ENCODE results near the gene STARD5.
"Not testable (repeated sequence)": the region's sequence is repeated elsewhere in the genome, so short reads cannot be mapped to it uniquely, and the experiment has no call there.

The STARD5 gene

DNA sequence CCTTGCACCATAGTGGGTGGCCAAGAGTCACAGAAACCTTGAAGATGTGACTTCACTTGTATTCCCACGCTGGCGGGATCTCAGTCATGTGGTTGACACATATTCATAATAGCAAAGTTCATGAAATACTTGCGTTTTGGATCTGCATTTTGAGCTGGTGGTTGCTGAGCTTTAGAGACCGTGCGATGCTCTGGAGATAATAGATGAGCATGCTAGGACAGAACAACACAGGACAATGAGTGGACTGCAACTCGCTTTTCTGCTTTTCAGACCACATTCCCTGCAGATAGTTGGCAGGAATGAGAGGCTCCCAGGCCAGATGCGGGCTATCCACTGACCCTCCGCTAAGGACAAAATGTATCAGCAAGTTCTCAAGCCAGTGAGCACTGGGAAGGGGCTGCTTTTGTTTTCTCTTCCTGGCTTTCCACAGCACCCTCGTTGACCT lies 13.8 kb upstream of the STARD5 start:
- DNase-seq (ENCODE audit: low spot score) (no peak), FAIRE-seq (no peak)

- DNase-seq (ENCODE audit: low spot score) (no peak), FAIRE-seq (no peak)
Measured at GRCh38 chr15:81337241-81337640, 13.3 kb upstream of the STARD5 start.

DNA sequence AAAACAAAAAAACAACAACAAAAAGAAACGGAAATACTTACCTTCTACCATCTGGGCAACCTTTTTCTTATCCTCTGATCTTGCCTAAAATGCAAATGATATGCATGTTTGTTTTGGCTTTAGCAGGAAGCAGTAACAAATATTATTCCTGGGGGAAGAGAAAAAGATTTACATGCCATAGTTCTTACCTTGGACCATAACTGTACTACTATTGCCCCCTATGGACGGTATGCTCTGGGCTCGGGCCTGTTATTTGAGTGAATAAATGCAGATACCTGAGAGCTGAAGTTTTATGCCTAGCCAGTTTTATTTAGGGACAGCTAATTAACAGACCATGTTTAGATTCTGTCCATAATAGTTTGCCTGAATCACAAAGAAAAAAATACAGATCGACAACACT lies 12.6 kb upstream of the STARD5 start:
- DNase-seq (ENCODE audit: low spot score), result peak; percentile 8
- FAIRE-seq, result no peak

DNA sequence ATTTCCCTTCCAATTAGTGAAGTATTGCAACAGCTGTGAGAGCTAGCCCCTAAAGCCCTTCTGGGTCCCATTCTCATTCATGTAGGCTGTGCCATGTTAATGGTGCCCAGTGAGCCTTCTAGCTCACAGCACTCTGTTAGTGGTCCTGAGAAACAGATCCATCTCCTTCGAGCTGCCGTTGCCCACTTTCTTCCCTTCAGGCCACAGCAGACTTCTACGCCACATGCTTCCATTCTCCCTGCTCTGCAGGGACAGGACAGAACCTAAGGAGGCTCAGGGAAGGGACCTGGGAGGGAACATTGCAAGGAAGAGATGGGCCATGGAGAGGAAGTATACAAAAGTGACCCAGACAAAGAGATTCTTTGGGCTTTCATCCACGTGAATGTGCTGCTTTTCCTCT lies 11.7 kb upstream of the STARD5 start:
- FAIRE-seq (no peak), DNase-seq (ENCODE audit: low spot score) (no peak)

DNA sequence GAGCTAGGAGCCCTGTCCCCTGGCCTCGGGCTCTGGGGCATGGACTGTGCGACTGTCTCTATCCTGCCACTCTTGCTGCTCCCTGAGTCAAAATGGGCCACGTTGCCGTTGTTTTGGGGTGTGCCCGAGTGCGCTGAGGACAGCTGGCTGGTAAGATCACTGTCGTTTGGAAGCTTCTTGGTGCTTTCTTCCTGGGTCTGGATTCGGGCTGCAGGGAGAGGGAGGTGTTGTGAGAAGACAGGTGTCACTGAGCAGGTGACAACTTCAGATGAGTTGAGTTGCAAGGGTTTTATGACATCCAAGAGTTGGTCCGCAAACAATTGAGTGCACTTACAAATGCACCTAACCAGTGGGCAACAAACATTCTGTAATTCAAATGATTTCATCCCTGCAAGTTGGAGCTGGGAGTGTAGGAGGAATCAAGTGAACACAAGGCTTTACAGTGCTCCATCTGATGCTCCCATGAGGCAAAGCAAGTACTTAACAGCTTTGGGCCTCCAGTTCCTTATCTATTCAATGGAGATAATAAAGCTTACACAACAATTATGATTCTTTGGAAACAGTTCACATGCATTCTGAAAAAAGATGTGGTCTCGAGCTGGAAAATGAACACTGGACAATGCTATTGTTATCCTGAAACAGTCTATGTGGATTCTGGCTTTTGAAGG lies 11.0 kb upstream of the STARD5 start:
- no peak for FAIRE-seq

DNA sequence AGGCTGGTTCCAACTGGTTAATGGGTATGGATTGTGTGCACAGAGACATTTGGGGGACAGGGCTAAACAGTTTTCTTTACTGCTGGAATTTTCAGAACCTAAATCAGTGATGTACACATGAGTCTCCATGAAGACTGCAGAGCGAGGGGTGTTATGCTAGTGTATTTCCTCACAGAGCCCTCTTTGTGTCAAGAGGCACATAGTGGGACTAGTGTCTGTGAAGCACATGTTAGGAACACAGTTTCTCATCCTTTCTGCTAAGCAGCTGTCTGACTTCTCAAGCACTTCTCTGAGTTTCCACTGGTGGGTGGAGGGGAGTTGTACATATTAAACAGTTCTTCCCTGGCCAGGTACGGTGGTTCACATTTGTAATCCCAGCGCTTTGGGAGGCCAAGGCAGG lies 9.4 kb upstream of the STARD5 start:
- no peak for DNase-seq (ENCODE audit: low spot score)
- no peak for FAIRE-seq

More for the DNA sequence above, 11.0 kb upstream of the STARD5 start:
- DNase-seq (ENCODE audit: low spot score), result no peak

- DNase-seq (ENCODE audit: low spot score) (no peak), FAIRE-seq (no peak)
Measured at GRCh38 chr15:81332326-81332725, 8.4 kb upstream of the STARD5 start.

DNA sequence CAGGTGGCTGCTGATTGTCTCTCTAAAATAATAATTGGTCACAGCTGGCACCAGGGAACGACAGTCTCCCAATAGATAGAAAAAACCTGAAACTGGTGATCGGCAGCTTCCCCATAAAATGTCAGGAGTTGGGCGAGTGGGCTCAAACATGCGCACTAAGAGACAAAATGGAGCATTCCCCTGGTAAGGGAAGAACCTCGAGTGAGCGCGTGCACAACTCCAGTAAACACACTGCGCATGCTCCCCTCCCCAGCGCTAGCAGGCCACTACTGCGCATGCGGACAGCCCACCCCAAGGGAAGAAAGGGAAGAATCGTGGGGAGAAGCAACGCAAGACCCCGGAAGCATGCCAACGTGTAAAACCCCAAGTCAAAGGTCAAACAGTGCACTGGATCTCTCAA lies 7.7 kb upstream of the STARD5 start:
- DNase-seq (ENCODE audit: low spot score), result no peak
- no peak for FAIRE-seq

DNA sequence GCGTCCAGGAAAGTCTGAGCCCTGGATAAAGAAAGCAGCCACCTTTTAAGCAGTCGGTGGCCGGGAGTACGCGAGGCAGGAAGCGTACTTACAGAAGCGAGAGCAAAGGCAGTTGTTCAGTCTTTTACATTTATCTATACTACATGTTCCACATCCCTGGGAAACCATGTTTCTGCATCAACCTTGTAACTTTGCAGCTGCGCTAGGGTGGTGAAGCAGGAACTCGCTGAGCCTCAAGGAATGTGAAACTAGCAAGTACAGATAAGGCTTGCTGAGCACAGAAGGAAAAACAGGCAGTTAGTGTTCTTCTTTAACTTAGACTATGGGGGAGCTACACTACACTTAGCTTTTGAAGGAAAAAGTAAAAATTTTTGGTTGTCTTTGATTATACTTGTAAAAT lies 7.2 kb upstream of the STARD5 start:
- not testable (repeated sequence) for FAIRE-seq; DNase-seq (ENCODE audit: low spot score)

DNA sequence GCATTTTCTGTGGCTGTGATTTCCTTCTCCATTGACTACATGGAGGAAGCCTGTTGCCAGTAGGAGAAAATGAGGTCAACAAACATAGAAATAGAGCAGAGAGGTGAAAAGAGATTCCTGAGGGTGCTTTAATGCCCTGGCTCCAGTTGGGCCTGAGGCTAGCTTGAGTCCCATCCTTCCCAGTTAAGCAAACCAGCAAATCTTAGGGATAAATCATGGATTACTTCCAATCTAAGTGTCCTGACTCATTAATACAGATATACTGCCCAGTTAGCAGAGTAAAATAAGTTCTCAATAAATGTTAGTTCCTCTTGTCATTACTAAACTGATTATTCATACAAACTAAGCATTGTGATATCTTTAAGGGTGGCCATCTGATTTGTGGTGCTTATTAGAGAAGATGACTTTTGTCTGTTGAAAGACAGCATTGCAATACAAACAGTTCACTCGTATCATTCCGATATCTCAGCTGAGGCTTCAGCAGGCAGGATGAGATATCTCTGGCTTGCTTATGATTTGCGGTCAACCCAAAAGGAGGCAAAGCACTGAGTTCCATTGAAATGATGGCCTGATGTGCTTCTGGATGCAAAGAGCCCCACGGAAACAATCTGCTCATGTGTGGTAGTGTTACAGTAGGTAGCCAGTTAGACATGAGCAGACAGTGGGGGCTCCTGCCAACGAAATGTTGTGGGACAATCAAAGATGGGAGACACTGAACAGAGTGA lies 6.6 kb upstream of the STARD5 start:
- DNase-seq (ENCODE audit: low spot score), result no peak
- FAIRE-seq, result no peak

- no peak for FAIRE-seq
- DNase-seq (ENCODE audit: low spot score), result no peak
Measured at GRCh38 chr15:81329446-81329845, 5.5 kb upstream of the STARD5 start.

DNA sequence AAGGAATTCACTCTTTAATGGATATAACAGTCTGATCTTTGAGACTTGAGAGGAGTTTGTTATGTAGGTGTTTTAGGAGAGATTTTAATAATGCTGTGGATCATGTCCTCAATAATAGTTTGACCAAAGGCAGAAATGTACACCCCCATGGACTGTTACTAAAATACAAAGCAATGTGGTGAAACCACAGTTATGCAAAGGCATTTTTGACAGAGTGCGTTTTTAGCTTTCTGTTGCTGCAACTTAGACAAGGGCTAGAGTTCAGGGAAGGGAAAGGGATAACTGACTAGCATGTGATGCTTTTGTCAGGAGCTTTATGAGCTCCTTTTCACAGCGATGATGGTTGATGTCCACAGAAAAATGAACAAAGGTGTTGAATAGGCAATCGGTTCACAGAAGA lies 3.6 kb upstream of the STARD5 start:
- FAIRE-seq (no peak), DNase-seq (ENCODE audit: low spot score) (peak; percentile 57)

GRCh38 chr15:81326466-81327212 lies 2.7 kb upstream of the STARD5 start:
- DNase-seq (ENCODE audit: low spot score) (no peak), FAIRE-seq (no peak)

GRCh38 chr15:81323559-81323943 lies 390 bp downstream of the STARD5 start:
- FAIRE-seq (no peak), DNase-seq (ENCODE audit: low spot score) (no peak)

GRCh38 chr15:81322676-81323253 lies 1.2 kb downstream of the STARD5 start:
- FAIRE-seq (no peak), DNase-seq (ENCODE audit: low spot score) (no peak)

DNA sequence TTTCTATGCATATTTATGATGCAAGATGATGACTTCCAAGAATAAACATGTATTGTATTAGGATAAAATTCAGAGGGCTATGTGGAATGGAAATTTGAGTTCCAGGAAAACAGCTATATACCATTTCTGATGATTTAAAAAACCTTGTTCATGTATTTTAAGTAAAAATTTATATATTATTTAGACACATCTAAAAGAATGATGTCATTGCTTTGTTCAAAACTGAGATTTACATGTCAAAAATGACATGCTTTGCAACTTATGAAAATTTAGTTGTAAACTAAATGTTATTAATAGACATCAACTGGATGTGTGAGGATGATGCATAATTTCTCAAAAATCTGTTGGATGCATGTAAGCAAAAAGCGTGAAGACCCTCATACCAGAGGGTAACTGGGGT lies 2.3 kb downstream of the STARD5 start:
- DNase-seq (ENCODE audit: low spot score) (no peak), FAIRE-seq (no peak)

DNA sequence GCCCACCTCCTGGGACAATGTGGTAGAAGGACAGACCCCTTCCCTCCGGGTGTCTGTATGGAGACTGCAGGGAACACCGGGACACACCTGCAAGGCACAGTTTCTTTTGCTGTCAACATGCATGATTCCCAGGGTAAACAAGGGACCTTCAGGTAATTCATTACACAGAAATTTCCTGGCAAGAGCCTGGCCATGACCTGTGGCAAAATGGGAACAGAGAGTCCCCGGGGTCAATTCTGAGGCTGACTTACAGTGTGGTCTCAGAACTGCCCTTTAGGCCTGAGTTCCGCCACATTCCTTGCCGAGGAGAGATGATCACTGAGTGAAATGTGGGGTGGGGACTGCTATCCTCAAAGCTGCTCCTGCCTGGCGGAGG lies 6.3 kb downstream of the STARD5 start:
- no peak for DNase-seq (ENCODE audit: low spot score)
- FAIRE-seq, result no peak

DNA sequence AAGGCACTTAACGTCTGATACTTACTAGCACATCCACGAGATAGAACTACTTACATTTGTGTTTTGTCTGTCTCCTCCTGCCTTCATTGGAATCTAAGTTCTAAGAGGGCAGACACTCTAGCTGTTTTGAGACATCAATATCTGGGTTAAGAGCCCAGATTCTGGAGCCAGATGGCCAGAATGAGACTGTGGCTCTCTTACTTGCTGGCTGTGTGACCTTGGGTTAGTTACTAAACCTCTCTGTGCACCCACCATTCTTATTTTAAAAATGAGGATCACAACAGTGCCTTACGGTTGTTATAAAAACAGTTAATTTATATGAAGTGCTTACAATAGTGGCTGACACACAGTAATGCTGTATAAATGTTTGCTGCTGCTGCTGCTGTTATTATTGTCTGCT lies 7.7 kb downstream of the STARD5 start:
- no peak for DNase-seq (ENCODE audit: low spot score)
- FAIRE-seq, result no peak

GRCh38 chr15:81315452-81316175 lies 8.3 kb downstream of the STARD5 start:
- no peak for FAIRE-seq

DNA sequence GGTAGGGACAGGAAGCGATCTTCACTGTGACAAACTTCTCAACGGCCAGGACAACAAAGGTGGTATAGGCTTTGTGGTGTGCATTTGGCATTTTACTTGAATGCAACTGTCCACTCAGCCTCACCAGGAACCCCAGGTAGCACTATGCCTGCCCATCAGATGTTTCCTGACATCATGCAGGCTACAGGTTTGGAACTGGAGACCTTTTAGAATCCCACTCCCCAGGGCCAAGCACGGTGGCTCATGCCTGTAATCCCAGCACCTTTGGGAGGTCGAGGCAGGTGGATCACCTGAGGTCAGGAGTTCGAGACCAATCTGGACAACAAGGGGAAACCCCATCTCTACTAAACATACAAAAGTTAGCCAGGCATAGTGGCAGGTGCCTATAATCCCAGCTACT lies 9.6 kb downstream of the STARD5 start:
- DNase-seq (ENCODE audit: low spot score) (no peak), FAIRE-seq (no peak)

More at GRCh38 chr15:81315452-81316175, 8.3 kb downstream of the STARD5 start:
- DNase-seq (ENCODE audit: low spot score), result no peak

DNA sequence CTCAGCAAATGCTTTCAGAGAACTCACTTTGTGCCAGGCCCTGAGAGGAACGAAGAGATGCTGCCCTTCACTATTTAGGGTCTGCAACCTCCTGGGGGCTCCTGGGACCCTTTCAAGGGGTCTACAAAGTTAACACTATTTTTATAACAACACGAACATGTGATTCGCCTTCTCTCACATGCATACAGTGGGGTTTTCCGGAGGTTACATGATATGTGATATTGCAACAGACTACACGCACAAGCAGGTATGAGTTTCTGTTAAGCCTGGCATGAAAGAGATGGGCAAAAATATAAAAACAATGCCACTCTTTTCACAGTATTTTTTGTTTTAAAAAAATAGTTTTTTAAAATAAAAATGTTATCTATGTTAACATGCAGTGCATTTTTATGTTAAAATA lies 10.3 kb downstream of the STARD5 start:
- DNase-seq (ENCODE audit: low spot score) (no peak), FAIRE-seq (no peak)
